OCI-LY7 (cell line): ENCODE measurements around the gene CDON. TPM values are rescaled to one million over a fixed set of nuclear protein-coding genes. Genes with fewer than 3 reads are reported as not detected.

Source experiments
- BruUV-seq: library from RNA; stranded (reverse); fragments of 400-500 nt; replicated peaks from 2 replicates; lab custom pipeline; 2021; lab: Mats Ljungman, UMichigan
- CTCF ChIA-PET: fragments of 300-600 bp; sonication (Branson Sonifier 250); formaldehyde crosslinking; loops from one replicate; lab custom pipeline; 2022; ENCODE audit warnings: antibody characterized with exemption; ENCODE audit not compliant: unreplicated experiment; lab: Charles Lee
- POLR2A ChIA-PET: fragments of 300-600 bp; sonication (Branson Sonifier 250); formaldehyde crosslinking; loops from one replicate; lab custom pipeline; 2022; ENCODE audit warnings: antibody characterized with exemption; lab: Charles Lee
- DNase-seq: peaks from one replicate; pipeline ENCODE4 v3.0.0-alpha.2; 2015; ENCODE audit warnings: low spot score
- H2AFZ ChIP-seq: fragments of 200-600 bp; sonication (generic), shearing (Covaris generic); 2 replicates; pipeline ENCODE4 v1.6.1; 2014; ENCODE audit warnings: mild to moderate bottlenecking, antibody characterized with exemption, low read length, moderate library complexity
- H3K27ac ChIP-seq: fragments of 200-600 bp; sonication (generic); 2 replicates; pipeline ENCODE4 v1.5.1; 2014; ENCODE audit warnings: mixed run types, low read depth, mild to moderate bottlenecking, moderate library complexity, low read length, inconsistent platforms; ENCODE audit not compliant: poor library complexity, severe bottlenecking
- H3K36me3 ChIP-seq: fragments of 200-600 bp; sonication (generic); 2 replicates; pipeline ENCODE4 v1.6.1; 2014; ENCODE audit warnings: mild to moderate bottlenecking, antibody characterized with exemption, low read length, moderate library complexity, mixed read lengths; ENCODE audit not compliant: insufficient read depth
- H3K4me1 ChIP-seq: fragments of 200-600 bp; sonication (generic); 2 replicates; pipeline ENCODE4 v1.5.1; 2014; ENCODE audit warnings: mild to moderate bottlenecking, low read length; ENCODE audit not compliant: insufficient read depth, poor library complexity, severe bottlenecking
- H3K4me2 ChIP-seq: fragments of 200-600 bp; sonication (generic); 2 replicates; pipeline ENCODE4 v1.6.1; 2014; ENCODE audit warnings: mild to moderate bottlenecking, low read length
- H3K4me3 ChIP-seq: fragments of 200-600 bp; sonication (generic); 2 replicates; pipeline ENCODE4 v1.5.1; 2014; ENCODE audit warnings: mild to moderate bottlenecking, low read depth, low read length; ENCODE audit not compliant: poor library complexity, severe bottlenecking
- H3K79me2 ChIP-seq: fragments of 200-600 bp; sonication (generic); 2 replicates; pipeline ENCODE4 v1.6.1; 2016; ENCODE audit warnings: low read depth, mild to moderate bottlenecking, low read length, moderate library complexity, mixed read lengths; ENCODE audit not compliant: insufficient read depth
- H3K9me2 ChIP-seq: fragments of 200-600 bp; sonication (generic); 2 replicates; pipeline ENCODE4 v1.6.1; 2016; ENCODE audit warnings: mild to moderate bottlenecking, low read length, mixed read lengths; ENCODE audit not compliant: insufficient read depth
- H3K9me3 ChIP-seq: fragments of 200-600 bp; sonication (generic); 2 replicates; pipeline ENCODE4 v1.6.1; 2014; ENCODE audit warnings: mild to moderate bottlenecking, mixed run types, low read length, mixed read lengths
- H4K20me1 ChIP-seq: fragments of 200-600 bp; sonication (generic); 2 replicates; pipeline ENCODE4 v1.6.1; 2014; ENCODE audit warnings: mild to moderate bottlenecking, antibody characterized with exemption, low read length, moderate library complexity, mixed read lengths; ENCODE audit not compliant: insufficient read depth
- CTCF ChIP-seq: fragments of 200-600 bp; sonication (generic); conservative IDR thresholded peaks from 2 replicates; pipeline ENCODE4 v1.5.1; 2014; ENCODE audit warnings: mild to moderate bottlenecking, antibody characterized with exemption, low read length, moderate library complexity, mixed read lengths
- EZH2phosphoT487 ChIP-seq: fragments of 200-600 bp; sonication (generic); IDR thresholded peaks from 2 replicates; pipeline ENCODE4 v1.6.1; 2018; ENCODE audit warnings: low read depth, borderline replicate concordance, mild to moderate bottlenecking, mixed run types, antibody characterized with exemption, low read length, moderate library complexity, mixed read lengths
- intact Hi-C: fragments of 100-400 bp; cut with micrococcal nuclease; formaldehyde crosslinking; loops from one replicate; pipeline ENCODE4 v1.10.0; 2022; ENCODE audit not compliant: unreplicated experiment
- total RNA-seq, 2 experiments: library from RNA; depleted of rRNA in 1 of 2; stranded (reverse); fragments of >200 nt in 1 of 2; shearing (Covaris generic) in 1 of 2; gene quantifications; 2 replicates each; pipeline ENCODE4 v1.2.3, GENCODE V29; 2014 to 2022

Gene CDON
- total RNA-seq, 2 experiments from 2014 or later = 1.5 to 2.5 TPM

DNA sequence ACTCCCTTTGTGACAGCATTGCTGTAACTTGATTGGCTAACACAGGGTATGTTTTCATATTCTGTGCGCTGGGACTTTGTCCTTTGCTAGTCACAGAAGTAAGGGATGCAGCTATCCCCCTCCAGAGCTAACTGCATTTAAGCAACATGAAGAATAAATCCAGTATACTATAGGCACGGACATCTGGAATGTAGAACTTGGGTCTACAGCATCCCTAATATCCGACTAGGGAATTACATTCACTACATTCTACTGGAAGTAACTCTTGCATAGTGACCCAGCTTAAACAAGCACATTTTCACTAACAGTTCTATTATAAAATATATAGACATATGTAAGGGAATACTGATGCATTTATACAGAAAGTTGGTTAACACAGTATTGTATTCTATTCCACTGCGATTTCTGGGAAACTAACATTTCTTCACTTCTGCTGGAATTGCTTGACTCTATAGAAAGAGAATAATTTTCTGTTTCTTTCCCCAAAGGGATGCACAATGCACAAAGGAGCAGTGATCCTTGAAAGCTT is 103.7 kb downstream of the CDON start:
- intact Hi-C loops = no loop called here
- CTCF ChIA-PET = no interaction called here
- H3K79me2 ChIP-seq = no peaks in the 10 kb centered on the region
- H3K36me3 ChIP-seq = no peaks in the 10 kb centered on the region
- no peaks in the 10 kb centered on the region for H3K4me1 ChIP-seq
- no peak overlapping the region for H3K4me3 ChIP-seq
- H3K9me2 ChIP-seq = no peaks in the 10 kb centered on the region
- POLR2A ChIA-PET = interaction anchor here (0.6 to 0.7 kb wide), 2 partner anchors 15 to 22 kb away, joined by 3 to 4 read pairs; no protein-coding TSS in a partner anchor
- H4K20me1 ChIP-seq = no peaks in the 10 kb centered on the region
- no peak overlapping the region for H3K4me2 ChIP-seq
- H3K9me3 ChIP-seq = no peaks in the 10 kb centered on the region
- TF ChIP-seq EZH2phosphoT487 = no peak
- no peak for TF ChIP-seq CTCF
- H2AFZ ChIP-seq = no peak overlapping the region
- DNase-seq = no peak
- BruUV-seq = no TSS peak
- no peak overlapping the region for H3K27ac ChIP-seq

DNA sequence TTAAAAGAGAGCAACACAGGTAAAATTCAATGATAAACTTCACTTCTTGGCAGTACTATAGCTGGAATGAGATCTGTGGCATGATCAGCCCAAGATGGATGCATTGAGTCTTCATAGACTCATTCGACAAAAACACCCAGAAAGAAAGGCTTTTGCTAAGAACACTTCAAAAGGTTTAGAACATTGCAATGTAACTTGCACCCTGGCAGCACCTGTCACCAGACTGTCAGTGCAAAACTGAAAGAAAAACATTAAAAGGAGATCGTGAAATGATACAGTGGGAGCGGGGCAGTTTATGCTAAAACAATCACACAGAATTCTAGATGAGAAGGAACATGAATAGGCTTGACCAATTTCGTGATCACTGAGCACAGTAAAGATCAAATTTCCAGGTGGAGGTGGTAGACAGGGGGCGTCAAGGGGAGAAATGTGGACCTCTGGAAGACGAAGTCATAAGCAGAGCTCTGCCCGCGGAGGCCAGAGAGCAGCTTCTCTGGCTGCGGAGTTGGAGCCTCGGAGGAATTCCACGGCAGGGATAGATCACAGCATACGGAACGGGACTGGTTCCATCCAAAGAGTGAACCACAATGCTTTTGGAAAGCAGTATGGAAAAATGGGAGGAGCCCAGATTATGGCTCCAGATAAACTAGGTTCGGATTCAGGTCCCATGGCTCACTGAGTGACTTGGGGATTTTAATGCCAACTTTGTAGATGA is 104.9 kb downstream of the CDON start:
- Histone ChIP-seq H3K27ac (no peak overlapping the region), H3K9me2 (no peaks in the 10 kb centered on the region), H2AFZ (no peak overlapping the region), H3K9me3 (no peaks in the 10 kb centered on the region), H3K36me3 (no peaks in the 10 kb centered on the region), H3K4me3 (no peak overlapping the region), H3K79me2 (no peaks in the 10 kb centered on the region), H3K4me2 (no peak overlapping the region), H4K20me1 (no peaks in the 10 kb centered on the region), H3K4me1 (no peaks in the 10 kb centered on the region)
- TF ChIP-seq EZH2phosphoT487 = no peak
- TF ChIP-seq CTCF = no peak
- intact Hi-C loops = no loop called here
- ChIA-PET POLR2A (no interaction called here), CTCF (no interaction called here)
- no TSS peak for BruUV-seq
- DNase-seq = no peak
